RWPE2 (cell line): ENCODE data around the gene SPTBN5.

Experiments
- ATAC-seq: fragments of 200-7000 bp; cut with Tn5 transposase; 3 replicates; pipeline ENCODE4 v1.9.1; 2021; ENCODE audit warnings: low read depth
- DNase-seq: peaks from one replicate; pipeline ENCODE4 v3.0.0-alpha.2; 2020; ENCODE audit warnings: low spot score
- H3K27ac ChIP-seq: fragments of 450-650 bp; 2 replicates; pipeline ENCODE4 v1.5.1; 2017; ENCODE audit warnings: mild to moderate bottlenecking; ENCODE audit not compliant: poor library complexity, severe bottlenecking
- H3K27me3 ChIP-seq: fragments of 250-450 bp; sonication (Bioruptor Pico); 2 replicates; pipeline ENCODE4 v1.5.1; 2021; ENCODE audit warnings: mild to moderate bottlenecking, moderate library complexity; ENCODE audit not compliant: insufficient read depth, poor library complexity, severe bottlenecking
- H3K36me3 ChIP-seq: fragments of 250-450 bp; sonication (Bioruptor Pico); 2 replicates; pipeline ENCODE4 v1.5.1; 2020; ENCODE audit warnings: low read depth, mild to moderate bottlenecking, moderate library complexity
- H3K4me1 ChIP-seq: fragments of 250-450 bp; sonication (Bioruptor Pico); 2 replicates; pipeline ENCODE4 v1.5.1; 2021; ENCODE audit warnings: mild to moderate bottlenecking, moderate library complexity; ENCODE audit not compliant: insufficient read depth, poor library complexity, severe bottlenecking
- H3K4me3 ChIP-seq: fragments of 250-450 bp; sonication (Bioruptor Pico); 2 replicates; pipeline ENCODE4 v1.5.1; 2021; ENCODE audit warnings: mild to moderate bottlenecking, moderate library complexity; ENCODE audit not compliant: severe bottlenecking
- H3K9me3 ChIP-seq: fragments of 250-450 bp; sonication (Bioruptor Pico); 2 replicates; pipeline ENCODE4 v1.5.1; 2021; ENCODE audit warnings: mild to moderate bottlenecking, moderate library complexity; ENCODE audit not compliant: severe bottlenecking
- CTCF ChIP-seq: fragments of 450-650 bp; IDR thresholded peaks from one replicate; pipeline ENCODE4 v1.5.1; 2017; ENCODE audit warnings: mild to moderate bottlenecking, moderate library complexity; ENCODE audit not compliant: poor library complexity, severe bottlenecking

The SPTBN5 gene

GRCh38 chr15:41887161-41887560 is 6.7 kb downstream of the SPTBN5 start:
- no peak for DNase-seq
- Histone ChIP-seq H3K27ac (no peak overlapping the region), H3K4me1 (peaks cover 3% of the 10 kb centered on the region), H3K4me3 (no peak overlapping the region), H3K27me3 (no peaks in the 10 kb centered on the region), H3K36me3 (no peaks in the 10 kb centered on the region), H3K9me3 (no peaks in the 10 kb centered on the region)
- TF ChIP-seq CTCF = no peak
- ATAC-seq = no peak

- no peak for DNase-seq
- no peak for TF ChIP-seq CTCF
- peaks cover 3% of the 10 kb centered on the region for H3K4me1 ChIP-seq
- no peaks in the 10 kb centered on the region for H3K36me3 ChIP-seq
- H3K27ac ChIP-seq = no peak overlapping the region
- no peak for ATAC-seq
- no peaks in the 10 kb centered on the region for H3K27me3 ChIP-seq
- no peak overlapping the region for H3K4me3 ChIP-seq
- no peaks in the 10 kb centered on the region for H3K9me3 ChIP-seq
Measured at GRCh38 chr15:41886741-41887140, 7.1 kb downstream of the SPTBN5 start.

GRCh38 chr15:41885841-41886240 is 8.0 kb downstream of the SPTBN5 start:
- Histone ChIP-seq H3K9me3 (no peaks in the 10 kb centered on the region), H3K36me3 (no peaks in the 10 kb centered on the region), H3K27me3 (no peaks in the 10 kb centered on the region), H3K4me3 (no peak overlapping the region), H3K4me1 (peaks cover 3% of the 10 kb centered on the region), H3K27ac (no peak overlapping the region)
- DNase-seq (no peak), ATAC-seq (no peak)
- no peak for TF ChIP-seq CTCF

DNA sequence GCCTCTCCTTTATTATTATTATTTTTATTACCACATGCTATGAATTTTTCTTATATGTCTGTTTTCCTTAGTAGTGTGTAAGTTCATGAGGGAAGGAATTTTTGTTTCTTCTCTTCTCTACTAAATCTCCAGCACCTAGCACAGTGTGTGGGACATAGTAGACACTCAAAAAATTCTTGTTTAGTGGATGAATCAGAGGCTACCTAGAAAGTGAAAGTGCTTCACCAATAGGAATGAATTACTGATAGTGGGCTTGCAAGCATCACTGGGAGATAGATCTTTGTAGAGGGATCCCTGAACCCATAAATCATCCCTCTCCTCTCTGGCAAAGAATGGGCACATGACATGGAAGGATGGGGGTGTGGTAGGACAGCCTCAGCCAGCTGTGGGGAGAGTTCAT is 8.5 kb downstream of the SPTBN5 start:
- no peak for TF ChIP-seq CTCF

GRCh38 chr15:41884458-41884857 is 9.4 kb downstream of the SPTBN5 start:
- no peak for TF ChIP-seq CTCF
- no peak for ATAC-seq
- no peak for DNase-seq
- no peaks in the 10 kb centered on the region for H3K27me3 ChIP-seq
- H3K36me3 ChIP-seq = no peaks in the 10 kb centered on the region
- H3K27ac ChIP-seq = no peak overlapping the region
- no peak overlapping the region for H3K4me3 ChIP-seq
- no peaks in the 10 kb centered on the region for H3K9me3 ChIP-seq
- H3K4me1 ChIP-seq = peaks cover 3% of the 10 kb centered on the region

More for the DNA sequence above, 8.5 kb downstream of the SPTBN5 start:
- Histone ChIP-seq H3K27ac (no peak overlapping the region), H3K36me3 (no peaks in the 10 kb centered on the region), H3K4me3 (no peak overlapping the region), H3K9me3 (no peaks in the 10 kb centered on the region), H3K4me1 (peaks cover 3% of the 10 kb centered on the region), H3K27me3 (no peaks in the 10 kb centered on the region)
- ATAC-seq = no peak
- DNase-seq = no peak
